NCI-H446 treated with DMSO at 0.1 percent for 48 hours (cell line): ENCODE results near the gene TTYH1.

ENCODE experiments used
- DNase-seq: peaks from one replicate; lab custom pipeline; 2025; lab: John Stamatoyannopoulos, UW

The TTYH1 gene

DNA sequence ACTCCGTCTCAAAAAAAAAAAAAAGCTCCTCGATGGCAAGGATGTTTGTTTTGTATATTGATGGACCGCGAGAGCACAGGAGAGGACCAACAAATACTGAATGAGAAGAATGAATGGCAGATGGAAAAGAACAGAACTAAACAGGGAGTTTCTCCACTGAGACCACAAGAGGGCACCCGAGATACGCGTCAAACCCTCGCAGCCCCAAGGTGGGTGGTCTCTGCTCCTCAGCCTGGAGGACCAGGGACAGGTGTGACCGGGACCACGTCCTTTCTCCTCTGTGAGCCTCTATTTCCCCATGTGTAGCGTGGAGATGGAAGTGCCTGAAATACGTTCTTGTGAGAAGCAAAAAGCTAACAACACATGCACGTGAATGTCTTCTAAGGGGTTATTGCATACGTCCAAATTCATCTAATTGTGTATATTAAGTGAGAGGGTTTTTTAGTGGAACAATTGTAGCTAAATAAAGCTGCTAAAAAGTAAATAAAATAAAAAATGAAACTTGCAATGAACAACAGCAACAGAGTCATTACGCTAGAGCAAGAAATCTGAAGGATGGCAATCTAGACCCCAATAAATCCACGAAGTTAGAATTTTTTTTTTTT is 66.2 kb downstream of the TTYH1 start:
- no peak for DNase-seq

DNA sequence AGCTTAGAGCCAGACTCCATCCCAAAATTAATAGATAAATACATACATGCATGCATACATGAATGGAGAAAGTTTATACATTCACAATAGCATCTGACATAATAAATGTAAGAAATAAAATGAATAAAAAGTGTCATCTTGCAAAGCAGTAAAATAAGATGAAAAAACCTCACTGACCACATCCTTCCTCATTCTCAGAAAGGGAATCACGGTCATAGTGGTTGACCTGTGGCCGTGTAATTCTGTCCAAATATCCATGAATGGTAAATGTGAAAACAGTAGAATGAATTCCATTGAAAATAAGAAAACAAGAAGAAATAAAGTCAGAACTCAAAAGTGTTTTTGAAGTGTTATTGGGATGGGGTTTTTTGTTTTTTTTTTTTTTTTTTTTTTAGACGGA is 67.6 kb downstream of the TTYH1 start:
- no peak for DNase-seq

DNA sequence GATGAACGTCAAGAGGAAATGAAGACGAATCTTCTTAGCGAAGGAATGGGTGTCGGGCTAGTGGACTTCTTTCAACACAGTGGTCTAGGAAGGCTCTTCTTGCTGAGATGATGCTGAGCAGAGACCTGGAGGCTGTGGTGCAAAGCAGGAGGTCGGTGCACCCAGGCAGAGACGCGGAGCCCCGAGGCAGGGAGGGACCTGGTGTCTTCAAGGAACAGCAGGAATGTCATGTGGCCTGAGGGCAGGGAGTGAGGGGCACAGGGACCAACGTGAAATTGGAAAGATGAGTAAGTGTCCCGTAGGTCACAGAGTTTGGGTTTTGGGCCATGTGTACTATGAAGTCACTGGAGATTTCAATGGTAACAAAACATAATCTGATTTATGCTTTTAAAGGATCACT is 69.2 kb downstream of the TTYH1 start:
- no peak for DNase-seq

DNA sequence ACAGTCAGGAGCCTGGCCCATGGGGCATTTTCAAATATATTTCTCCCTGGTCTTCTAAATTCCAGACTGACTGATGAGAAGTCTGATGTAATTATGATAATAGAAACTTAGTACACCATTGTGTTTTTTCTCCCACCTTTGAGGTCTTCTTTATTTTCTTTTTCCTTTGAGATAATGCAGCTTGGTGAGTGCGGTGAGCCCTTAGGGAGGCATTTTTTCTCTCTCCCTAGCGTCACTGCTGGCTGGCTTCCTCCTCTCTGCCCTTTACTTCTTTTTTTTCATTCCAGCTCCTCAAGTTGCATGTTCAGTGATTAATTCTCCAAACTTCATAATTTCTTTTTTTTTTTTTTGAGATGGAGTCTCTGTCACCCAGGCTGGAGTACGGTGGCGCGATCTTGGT is 70.6 kb downstream of the TTYH1 start:
- no peak for DNase-seq
